Esophagus (tissue), 2 donors: Measurements from ENCODE around the gene DNAJB1. TPM values are rescaled to one million over a fixed set of nuclear protein-coding genes. Genes with fewer than 3 reads are reported as not detected.
"Not testable (repeated sequence)": the region's sequence is repeated elsewhere in the genome, so short reads cannot be mapped to it uniquely, and the experiment has no call there.

Experiments used
- H3K27ac ChIP-seq, 2 donors: one replicate each; pipeline ENCODE4 v1.5.1; 2013; ENCODE audit warnings: low read depth in 2 of 2, mild to moderate bottlenecking in 2 of 2, inconsistent platforms in 1 of 2, low read length in 1 of 2, moderate library complexity in 1 of 2
- H3K27me3 ChIP-seq, 2 donors: one replicate each; pipeline ENCODE4 v1.6.1; 2013; ENCODE audit warnings: low read length in 2 of 2, control low read depth in 1 of 2, mild to moderate bottlenecking in 1 of 2; ENCODE audit not compliant: insufficient read depth in 2 of 2, control insufficient read depth in 1 of 2
- H3K36me3 ChIP-seq, 2 donors: one replicate each; pipeline ENCODE4 v1.6.1; 2013; ENCODE audit warnings: low read length in 1 of 2; ENCODE audit not compliant: control insufficient read depth in 2 of 2, insufficient read depth in 2 of 2
- H3K4me1 ChIP-seq, 2 donors: one replicate each; pipeline ENCODE4 v1.6.1; 2013; ENCODE audit warnings: low read length in 1 of 2; ENCODE audit not compliant: control insufficient read depth in 2 of 2, insufficient read depth in 2 of 2
- H3K4me3 ChIP-seq, 2 donors: one replicate each; pipeline ENCODE4 v1.5.1; 2013; ENCODE audit warnings: low read length in 2 of 2, mild to moderate bottlenecking in 2 of 2, low read depth in 1 of 2, moderate library complexity in 1 of 2
- H3K9me3 ChIP-seq, 2 donors: one replicate each; pipeline ENCODE4 v1.6.1; 2013; ENCODE audit warnings: mild to moderate bottlenecking in 2 of 2, low read depth in 1 of 2, low read length in 1 of 2, moderate library complexity in 1 of 2; ENCODE audit not compliant: control insufficient read depth in 2 of 2, insufficient read depth in 1 of 2
- WGBS, 2 donors: extraction: QIAGEN DNeasy Blood & Tissue Kit; methylation state at CpG; one replicate each; pipeline ENCODE4 v1.1.7; 2013; 5-methylcytosine and 5-hydroxymethylcytosine counted together
- polyA plus RNA-seq, 2 donors: library from polyadenylated mRNA; stranded (reverse); fragments of 200-250 nt; gene quantifications; one replicate each; pipeline ENCODE4 v1.2.3, GENCODE V29; 2013
- donor health status: healthy with polysubstance abuse.
- donor health status: Bipolar disorder and iron deficiency.

The DNAJB1 gene
- polyA plus RNA-seq, 2 donors, result 249 to 309 TPM

GRCh38 chr19:14515501-14516047 lies 2.6 kb downstream of the DNAJB1 start:
- 44 to 60% methylated on average over 8 of the region's 8 CpGs for WGBS, 2 donors
- peaks cover 3 to 6% of the 10 kb centered on the region in 2 donors for H3K4me1 ChIP-seq
- H3K36me3 ChIP-seq, result peaks cover 10 to 22% of the 10 kb centered on the region in 2 donors
- no peaks in the 10 kb centered on the region for H3K27me3 ChIP-seq
- H3K4me3 ChIP-seq, result peak overlapping the region; percentile 94 to 95
- H3K9me3 ChIP-seq, result no peaks in the 10 kb centered on the region
- peak overlapping the region; percentile 72 to 98 for H3K27ac ChIP-seq

GRCh38 chr19:14514215-14514863 lies 3.9 kb downstream of the DNAJB1 start:
- peaks cover 10 to 22% of the 10 kb centered on the region in 2 donors for H3K36me3 ChIP-seq
- WGBS, 2 donors, result 66 to 75% methylated on average over 8 of the region's 8 CpGs
- H3K27ac ChIP-seq, result peak overlapping the region; percentile 72 to 74
- H3K4me3 ChIP-seq, result peak overlapping the region; percentile 20 to 94
- H3K4me1 ChIP-seq, result peaks cover 0 to 4% of the 10 kb centered on the region in 2 donors
- no peaks in the 10 kb centered on the region for H3K27me3 ChIP-seq
- H3K9me3 ChIP-seq, result no peaks in the 10 kb centered on the region

DNA sequence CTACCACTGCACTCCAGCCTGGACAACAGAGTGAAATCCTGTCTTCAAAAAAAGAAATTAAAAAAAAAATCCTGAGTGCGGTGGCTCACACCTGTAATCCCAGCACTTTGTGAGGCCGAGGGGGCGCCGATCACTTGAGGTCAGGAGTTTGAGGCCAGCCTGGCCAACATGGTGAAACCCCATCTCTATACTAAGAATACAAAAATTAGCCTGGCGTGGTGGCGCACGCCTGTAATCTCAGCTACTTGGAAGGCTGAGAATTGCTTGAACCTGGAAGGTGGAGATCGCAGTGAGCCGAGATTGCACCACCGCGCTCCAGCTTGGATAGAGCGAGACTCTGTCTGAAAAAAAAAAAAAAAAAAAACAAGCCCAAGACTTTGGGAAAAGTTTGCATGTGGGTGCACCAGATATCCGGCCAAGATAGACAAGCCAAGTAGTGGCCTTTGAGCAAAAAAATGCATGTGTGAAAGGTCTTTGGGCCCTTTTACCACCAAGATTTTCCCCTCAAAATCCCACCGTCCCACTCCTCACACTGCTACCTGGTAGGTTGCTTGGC lies 5.7 kb downstream of the DNAJB1 start:
- H3K9me3 ChIP-seq, result no peaks in the 10 kb centered on the region
- H3K4me1 ChIP-seq, result peaks cover 0 to 3% of the 10 kb centered on the region in 2 donors
- H3K27ac ChIP-seq, result peak overlapping the region; percentile 15 to 63
- no peak overlapping the region for H3K4me3 ChIP-seq
- no peaks in the 10 kb centered on the region for H3K27me3 ChIP-seq
- 92 to 93% methylated on average over 14 of the region's 14 CpGs for WGBS, 2 donors
- H3K36me3 ChIP-seq, result peaks cover 10 to 22% of the 10 kb centered on the region in 2 donors

DNA sequence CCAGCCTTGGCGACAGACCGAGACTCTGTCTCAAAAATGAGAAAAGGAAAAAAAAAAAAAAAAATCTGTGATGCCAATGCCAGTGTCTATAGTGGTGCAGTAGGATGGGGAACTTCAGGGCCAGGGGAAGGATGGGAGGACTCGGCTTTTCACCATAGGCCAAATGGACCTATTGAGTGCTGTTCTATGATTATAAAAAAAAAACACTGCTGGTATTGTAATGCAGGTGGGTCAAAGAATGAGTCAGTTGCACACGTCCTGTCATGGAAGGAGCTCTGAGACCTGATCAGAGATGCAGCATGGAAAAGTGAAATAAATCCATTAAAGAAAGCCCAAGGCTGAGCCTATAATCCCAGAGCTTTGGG lies 7.0 kb downstream of the DNAJB1 start:
- Histone ChIP-seq H3K4me3 (no peak overlapping the region), H3K27ac (peak overlapping the region; percentile 90 to 95), H3K27me3 (no peaks in the 10 kb centered on the region), H3K4me1 (peaks cover 0 to 6% of the 10 kb centered on the region in 2 donors), H3K9me3 (no peaks in the 10 kb centered on the region), H3K36me3 (peaks cover 9 to 18% of the 10 kb centered on the region in 2 donors)
- 53 to 70% methylated on average over 4 of the region's 4 CpGs for WGBS, 2 donors

- Histone ChIP-seq H3K27me3 (no peaks in the 10 kb centered on the region), H3K4me3 (no peak overlapping the region), H3K4me1 (peaks cover 0 to 6% of the 10 kb centered on the region in 2 donors), H3K27ac (peak overlapping the region; percentile 90 to 95), H3K9me3 (no peaks in the 10 kb centered on the region), H3K36me3 (peaks cover 8 to 12% of the 10 kb centered on the region in 2 donors)
- 28 to 41% methylated on average over 22 of the region's 22 CpGs for WGBS, 2 donors
These were observed 7.6 kb downstream of the DNAJB1 start for GRCh38 chr19:14510311-14511228.

DNA sequence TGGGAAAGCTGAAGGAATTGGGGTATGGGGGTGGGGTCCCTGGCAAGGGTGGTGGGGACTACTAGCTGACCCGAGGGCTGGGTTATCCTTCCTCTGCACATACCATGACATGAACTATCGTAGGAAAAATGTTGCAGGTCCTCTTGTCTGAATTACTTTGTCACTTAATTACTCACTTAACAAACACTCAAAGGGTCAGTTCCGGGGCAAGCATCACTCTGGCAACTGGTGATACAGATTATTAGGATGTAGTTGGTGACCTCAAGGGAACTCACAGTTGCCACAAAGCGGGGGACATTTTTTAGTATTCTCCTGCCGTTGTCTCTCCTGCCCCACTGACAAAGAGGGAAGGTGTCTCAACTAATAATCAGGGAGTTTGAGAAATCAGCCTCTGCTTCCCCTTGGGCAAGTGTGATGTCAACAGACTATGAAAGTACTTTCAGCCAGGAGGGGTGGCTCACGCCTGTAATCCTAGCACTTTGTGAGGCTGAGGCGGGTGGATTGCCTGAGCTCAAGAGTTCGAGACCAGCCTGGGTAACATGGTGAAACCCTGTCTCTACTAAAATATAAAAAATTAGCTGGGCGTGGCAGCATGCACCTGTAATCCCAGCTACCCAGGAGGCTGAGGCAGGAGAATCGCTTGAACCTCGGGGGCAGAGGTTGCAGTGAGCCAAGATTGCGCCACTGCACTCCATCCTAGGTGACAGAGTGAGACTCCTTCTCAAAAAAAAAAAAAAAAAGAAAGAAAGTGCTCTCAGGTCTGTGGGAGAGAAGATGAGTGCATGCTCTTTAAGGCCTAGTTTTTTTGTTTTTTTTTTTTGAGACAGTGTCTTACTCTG lies 10.3 kb downstream of the DNAJB1 start:
- Histone ChIP-seq H3K4me3 (no peak overlapping the region), H3K27me3 (no peaks in the 10 kb centered on the region), H3K27ac (peak overlapping the region; percentile 91 to 98), H3K4me1 (peaks cover 0 to 5% of the 10 kb centered on the region in 2 donors), H3K9me3 (no peaks in the 10 kb centered on the region), H3K36me3 (no peaks in the 10 kb centered on the region)
- WGBS, 2 donors, result 47 to 55% methylated on average over 12 of the region's 12 CpGs

- H3K4me3 ChIP-seq, result no peak overlapping the region
- peak overlapping the region; percentile 91 to 98 for H3K27ac ChIP-seq
- 32 to 39% methylated on average over 19 of the region's 19 CpGs for WGBS, 2 donors
These were observed 12.5 kb downstream of the DNAJB1 start for GRCh38 chr19:14505488-14506239.

DNA sequence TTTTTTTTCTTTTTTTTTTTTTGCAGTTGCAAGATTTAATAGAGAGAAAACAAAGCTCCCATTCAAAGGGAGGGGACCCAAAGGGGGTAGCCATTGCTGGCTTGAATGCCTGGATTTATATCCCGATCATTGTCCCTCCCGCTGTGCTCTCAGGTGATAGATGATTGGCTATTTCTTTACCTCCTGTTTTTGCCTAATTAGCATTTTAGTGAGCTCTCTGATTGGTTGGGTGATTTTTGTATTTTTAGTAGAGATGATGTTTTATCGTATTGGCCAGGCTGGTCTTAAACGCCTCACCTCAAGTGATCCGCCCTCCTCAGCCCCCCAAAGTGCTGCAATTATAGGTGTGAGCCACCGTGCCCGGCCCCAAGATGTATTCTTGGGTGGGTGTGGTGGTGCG lies 13.6 kb downstream of the DNAJB1 start:
- not testable (repeated sequence) for H3K36me3 ChIP-seq, H3K27me3 ChIP-seq, H3K4me1 ChIP-seq, H3K9me3 ChIP-seq, H3K4me3 ChIP-seq
- 86 to 91% methylated on average over 8 of the region's 8 CpGs for WGBS, 2 donors
- peak overlapping the region; percentile 91 to 98 for H3K27ac ChIP-seq

More at GRCh38 chr19:14505488-14506239, 12.5 kb downstream of the DNAJB1 start:
- Histone ChIP-seq H3K9me3 (no peaks in the 10 kb centered on the region), H3K4me1 (peaks cover 0 to 8% of the 10 kb centered on the region in 2 donors), H3K27me3 (no peaks in the 10 kb centered on the region), H3K36me3 (no peaks in the 10 kb centered on the region)
